GM10248 (cell line): ENCODE data around the gene OSBPL6.

Experiments used
- CTCF ChIA-PET: fragments of 300-600 bp; sonication (Branson Sonifier 250); formaldehyde crosslinking; extraction: SDS; loops from one replicate; lab custom pipeline; 2021; ENCODE audit warnings: antibody characterized with exemption; lab: Yijun Ruan, JAX
- POLR2A ChIA-PET: fragments of 350-650 bp; sonication (Branson Sonifier 250); formaldehyde crosslinking; extraction: SDS; loops from one replicate; lab custom pipeline; 2020; ENCODE audit warnings: antibody characterized with exemption; lab: Yijun Ruan, JAX
- DNase-seq: peaks from one replicate; pipeline ENCODE4 v3.0.0; 2012; ENCODE audit errors: extremely low spot score
- CTCF ChIP-seq: IDR thresholded peaks from 2 replicates; pipeline ENCODE4 v1.5.1; 2012; ENCODE audit warnings: mild to moderate bottlenecking, low read depth; ENCODE audit errors: extremely low read depth, missing control alignments, control extremely low read depth

OSBPL6 gene

DNA sequence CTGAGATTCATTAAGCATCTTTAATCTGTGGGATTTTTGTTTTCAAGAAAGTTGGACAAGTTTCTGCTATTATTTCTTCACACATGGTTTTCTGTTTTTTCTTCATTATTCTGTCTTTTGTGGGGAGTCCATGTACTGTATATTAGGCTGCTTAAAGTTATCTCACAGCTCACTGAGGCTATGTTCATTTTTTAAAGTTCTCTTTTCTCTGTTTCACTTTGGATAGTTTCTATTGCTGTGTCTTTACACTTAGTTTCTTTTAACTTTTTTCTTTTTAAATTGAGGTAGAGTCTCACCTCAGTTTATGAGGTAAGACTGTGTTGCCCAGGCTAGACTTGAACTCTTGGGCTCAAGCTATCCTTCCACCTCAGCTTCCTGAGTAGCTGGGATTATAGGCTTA lies 8.6 kb downstream of the OSBPL6 start:
- CTCF ChIA-PET = interaction anchor here (0.8 to 1.2 kb wide), 2 partner anchors 10 to 26 kb away, joined by 3 read pairs; no protein-coding TSS in a partner anchor
- POLR2A ChIA-PET = no interaction called here
- DNase-seq = no peak
- TF ChIP-seq CTCF = no peak

- no peak for TF ChIP-seq CTCF
- ChIA-PET CTCF (no interaction called here), POLR2A (no interaction called here)
- no peak for DNase-seq
Measured at GRCh38 chr2:178204977-178205376, 10.7 kb downstream of the OSBPL6 start.

DNA sequence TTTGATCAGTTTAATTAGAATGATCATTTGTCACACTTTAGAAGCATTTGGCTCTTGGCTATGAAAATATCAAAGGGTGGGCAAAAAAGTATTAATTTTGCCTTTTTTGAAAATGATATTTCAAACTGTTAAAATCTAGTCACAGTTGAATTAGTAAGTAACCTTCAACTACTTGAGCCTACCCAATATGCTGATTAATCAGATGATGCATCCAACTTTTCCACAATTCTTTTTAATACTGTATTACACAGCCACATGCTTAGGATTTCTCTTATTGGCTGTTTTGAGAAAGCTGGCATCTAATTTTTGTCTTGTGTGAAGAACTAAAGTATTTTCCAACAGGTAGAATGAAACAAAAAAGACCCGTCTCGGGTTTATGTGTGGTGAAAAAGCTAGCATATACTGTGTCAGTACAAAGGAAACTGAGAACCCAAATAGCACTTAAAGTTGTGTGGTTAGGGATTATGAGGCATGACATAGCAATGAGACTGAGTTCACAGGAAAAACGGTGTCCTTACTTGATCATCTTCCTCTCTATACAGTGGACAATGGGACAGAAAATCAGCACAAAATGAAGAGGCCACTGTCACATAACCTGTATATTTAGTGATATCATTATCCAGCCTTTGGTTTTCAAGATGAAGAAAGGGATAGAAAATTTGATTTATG lies 11.7 kb downstream of the OSBPL6 start:
- DNase-seq = no peak
- CTCF ChIA-PET = interaction anchor here (1.1 to 1.4 kb wide), 2 partner anchors 27 to 29 kb away, joined by 3 to 4 read pairs; no protein-coding TSS in a partner anchor
- POLR2A ChIA-PET = no interaction called here
- TF ChIP-seq CTCF = no peak

GRCh38 chr2:178208336-178208735 lies 14.0 kb downstream of the OSBPL6 start:
- DNase-seq = no peak
- no peak for TF ChIP-seq CTCF
- ChIA-PET POLR2A (no interaction called here), CTCF (interaction anchor here (1.2 kb wide), 1 partner anchor 10 kb away, joined by 3 read pairs; no protein-coding TSS in a partner anchor)

- ChIA-PET POLR2A (no interaction called here), CTCF (interaction anchor here (2.2 kb wide), 1 partner anchor 96 kb away, joined by 6 read pairs; the partner anchor contains the start of gene RBM45)
- TF ChIP-seq CTCF = no peak
- DNase-seq = no peak
Measured at GRCh38 chr2:178208817-178209216, 14.5 kb downstream of the OSBPL6 start.

- CTCF ChIA-PET = no interaction called here
- POLR2A ChIA-PET = no interaction called here
- no peak for TF ChIP-seq CTCF
- DNase-seq = no peak
Measured at GRCh38 chr2:178211460-178211859, 17.1 kb downstream of the OSBPL6 start.
